Spinal cord (tissue), 4 donors: Measurements from ENCODE around the gene BORCS6. TPM values are rescaled to one million over a fixed set of nuclear protein-coding genes. Genes with fewer than 3 reads are reported as not detected.

Source experiments
- polyA plus RNA-seq, 2 donors: library from polyadenylated mRNA; unstranded; fragments of 120-200 nt; gene quantifications; one replicate each; pipeline ENCODE4 v1.2.1, GENCODE V29; 2013; ENCODE audit not compliant: insufficient read length in 2 of 2
- total RNA-seq, 2 donors: library from RNA; depleted of rRNA in 1 of 2; stranded (reverse); fragments of 120-200 nt in 1 of 2; fragments of >200 nt in 1 of 2; gene quantifications; one replicate each; pipeline versions ENCODE4 v1.2.3 to v1.2.4, GENCODE V29; 2013 to 2014

The BORCS6 gene
- total and polyA plus RNA-seq, 4 donors: 3.7 to 6.8 (median 6.5) TPM

Other genes with a start within 250 kb of the BORCS6 start
- under 1 TPM; 0.10 to 0.39 TPM for gene GUCY2D, start 187.6 kb downstream of the BORCS6 start, total RNA-seq
- 1 to 10 TPM in 1 of 2 donors, under 1 TPM in 1; 0.84 to 2.3 TPM for gene GUCY2D, start 187.6 kb downstream of the BORCS6 start, polyA plus RNA-seq
- gene ALOX15B, start 151.1 kb downstream of the BORCS6 start, total RNA-seq: under 1 TPM; 0.06 to 0.10 TPM
- under 1 TPM; 0.13 to 0.26 TPM for gene ALOX15B, start 151.1 kb downstream of the BORCS6 start, polyA plus RNA-seq
- under 1 TPM in 1 of 2 donors, not detected in 1; 0.30 TPM for gene ALOX12B, start 102.5 kb downstream of the BORCS6 start, total RNA-seq
- gene ALOX12B, start 102.5 kb downstream of the BORCS6 start, polyA plus RNA-seq: 1 to 10 TPM in 1 of 2 donors, under 1 TPM in 1; 0.60 to 1.1 TPM
- gene ALOXE3, start 71.7 kb downstream of the BORCS6 start, total RNA-seq: under 1 TPM; 0.17 to 0.50 TPM
- gene ALOXE3, start 71.7 kb downstream of the BORCS6 start, polyA plus RNA-seq: 1 to 10 TPM; 1.2 to 1.8 TPM
- under 1 TPM; 0.20 to 0.39 TPM for gene HES7, start 66.1 kb downstream of the BORCS6 start, total RNA-seq
- 1 to 10 TPM; 1.7 to 2.5 TPM for gene HES7, start 66.1 kb downstream of the BORCS6 start, polyA plus RNA-seq
- 10 to 100 TPM; 28.0 to 29.4 TPM for gene PER1, start 37.8 kb downstream of the BORCS6 start, total RNA-seq
- gene PER1, start 37.8 kb downstream of the BORCS6 start, polyA plus RNA-seq: 10 to 100 TPM; 25.4 to 61.1 TPM
- gene VAMP2, start 27.2 kb downstream of the BORCS6 start, total RNA-seq: 10 to 100 TPM; 30.2 to 66.9 TPM
- 100 to 1,000 TPM; 413 to 414 TPM for gene VAMP2, start 27.2 kb downstream of the BORCS6 start, polyA plus RNA-seq
- gene TMEM107, start 13.8 kb downstream of the BORCS6 start, total RNA-seq: 10 to 100 TPM; 19.0 to 48.1 TPM
- gene TMEM107, start 13.8 kb downstream of the BORCS6 start, polyA plus RNA-seq: 10 to 100 TPM; 22.3 to 22.8 TPM
- gene AURKB, start 20.4 kb upstream of the BORCS6 start, total RNA-seq: 10 to 100 TPM in 1 of 2 donors, 1 to 10 TPM in 1; 8.6 to 15.4 TPM
- gene AURKB, start 20.4 kb upstream of the BORCS6 start, polyA plus RNA-seq: 10 to 100 TPM; 13.1 to 17.9 TPM
- 10 to 100 TPM; 11.2 to 14.6 TPM for gene CTC1, start 57.9 kb upstream of the BORCS6 start, total RNA-seq
- 10 to 100 TPM; 23.6 to 30.6 TPM for gene CTC1, start 57.9 kb upstream of the BORCS6 start, polyA plus RNA-seq
- 10 to 100 TPM; 17.4 to 23.1 TPM for gene PFAS, start 59.1 kb upstream of the BORCS6 start, total RNA-seq
- gene PFAS, start 59.1 kb upstream of the BORCS6 start, polyA plus RNA-seq: 10 to 100 TPM; 32.6 to 38.1 TPM
- 10 to 100 TPM in 1 of 2 donors, 1 to 10 TPM in 1; 9.2 to 19.6 TPM for gene RANGRF, start 98.5 kb upstream of the BORCS6 start, total RNA-seq
- gene RANGRF, start 98.5 kb upstream of the BORCS6 start, polyA plus RNA-seq: 10 to 100 TPM; 37.7 to 40.5 TPM
- 1 to 10 TPM in 1 of 2 donors, under 1 TPM in 1; 0.69 to 2.9 TPM for gene SLC25A35, start 105.2 kb upstream of the BORCS6 start, total RNA-seq
- gene SLC25A35, start 105.2 kb upstream of the BORCS6 start, polyA plus RNA-seq: 1 to 10 TPM; 3.7 to 5.1 TPM
- gene ARHGEF15, start 120.1 kb upstream of the BORCS6 start, total RNA-seq: 1 to 10 TPM; 2.8 to 4.7 TPM
- 1 to 10 TPM; 8.1 to 9.4 TPM for gene ARHGEF15, start 120.1 kb upstream of the BORCS6 start, polyA plus RNA-seq
- not detected for gene ODF4, start 149.7 kb upstream of the BORCS6 start, total RNA-seq
- gene ODF4, start 149.7 kb upstream of the BORCS6 start, polyA plus RNA-seq: not detected
- 1,000 to 10,000 TPM; 1,389 to 3,574 TPM for gene RPL26, start 193.0 kb upstream of the BORCS6 start, total RNA-seq
- 1,000 to 10,000 TPM; 1,423 to 1,516 TPM for gene RPL26, start 193.0 kb upstream of the BORCS6 start, polyA plus RNA-seq
- not detected for gene RNF222, start 207.6 kb upstream of the BORCS6 start, total RNA-seq
- gene RNF222, start 207.6 kb upstream of the BORCS6 start, polyA plus RNA-seq: under 1 TPM in 1 of 2 donors, not detected in 1; 0.11 TPM
- 10 to 100 TPM; 30.7 to 45.4 TPM for gene NDEL1, start 245.7 kb upstream of the BORCS6 start, total RNA-seq
- gene NDEL1, start 245.7 kb upstream of the BORCS6 start, polyA plus RNA-seq: 10 to 100 TPM; 48.7 to 48.9 TPM